HEK293T (cell line): ENCODE data around the gene NOS3.

Experiments used
- ARNT ChIP-seq: fragments of 450-650 bp; IDR thresholded peaks from 2 replicates; pipeline ENCODE4 v1.6.1; 2017; ENCODE audit warnings: mild to moderate bottlenecking
- FOXK2 ChIP-seq: fragments of 450-650 bp; IDR thresholded peaks from 2 replicates; pipeline ENCODE4 v1.6.1; 2016; ENCODE audit warnings: mild to moderate bottlenecking
- FOXM1 ChIP-seq: fragments of 450-650 bp; IDR thresholded peaks from 2 replicates; pipeline ENCODE4 v1.6.1; 2017; ENCODE audit warnings: mild to moderate bottlenecking, borderline replicate concordance
- PKNOX1 ChIP-seq: fragments of 450-650 bp; IDR thresholded peaks from 2 replicates; pipeline ENCODE4 v1.6.1; 2016
- SP1 ChIP-seq: fragments of 450-650 bp; IDR thresholded peaks from 2 replicates; pipeline ENCODE4 v1.6.1; 2017

DNA sequence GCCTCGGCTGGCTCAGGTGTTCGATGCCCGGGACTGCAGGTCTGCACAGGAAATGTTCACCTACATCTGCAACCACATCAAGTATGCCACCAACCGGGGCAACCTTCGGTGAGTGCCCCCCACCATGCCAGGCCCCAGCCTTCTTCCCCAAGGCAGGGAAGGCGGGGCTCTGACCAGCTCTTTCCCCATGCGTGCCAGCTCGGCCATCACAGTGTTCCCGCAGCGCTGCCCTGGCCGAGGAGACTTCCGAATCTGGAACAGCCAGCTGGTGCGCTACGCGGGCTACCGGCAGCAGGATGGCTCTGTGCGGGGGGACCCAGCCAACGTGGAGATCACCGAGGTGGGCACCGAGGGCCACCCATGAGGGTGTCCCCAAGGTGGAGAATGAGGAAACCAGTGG, 7.5 kb downstream of the NOS3 start:
- TF ChIP-seq FOXM1 (no peak), FOXK2 (no peak), PKNOX1 (no peak), ARNT (no peak), SP1 (no peak)
